Heart left ventricle (tissue), 16 donors: ENCODE measurements around the gene C14orf119. TPM values are rescaled to one million over a fixed set of nuclear protein-coding genes. Genes with fewer than 3 reads are reported as not detected.

Source experiments
- ATAC-seq, 4 donors: fragments of 200-7000 bp; cut with Tn5 transposase; one replicate each; pipeline ENCODE4 v1.9.1; 2020 to 2022; ENCODE audit warnings: moderate library complexity in 4 of 4, mild to moderate bottlenecking in 3 of 4, moderate number of reproducible peaks in 1 of 4
- DNase-seq, 5 donors: peaks; one replicate each; pipeline ENCODE4 v3.0.0-alpha.2; 2020
- H3K27ac ChIP-seq, 12 donors: fragments of 200-600 bp; sonication (generic) in 4 of 12; one replicate each; pipeline versions ENCODE4 v1.5.0 to v1.8.0; 2016 to 2022; ENCODE audit warnings: mild to moderate bottlenecking in 2 of 12
- H3K27me3 ChIP-seq, 9 donors: fragments of 200-600 bp; sonication (generic) in 2 of 9; one replicate each; pipeline versions ENCODE4 v1.5.1 to v1.8.0; 2016 to 2022; ENCODE audit warnings: mild to moderate bottlenecking in 3 of 9
- H3K36me3 ChIP-seq, 9 donors: fragments of 200-600 bp; sonication (generic) in 2 of 9; one replicate each; pipeline versions ENCODE4 v1.5.0 to v1.8.0; 2018 to 2022; ENCODE audit warnings: mild to moderate bottlenecking in 2 of 9
- H3K4me1 ChIP-seq, 12 donors: fragments of 200-600 bp; sonication (generic) in 4 of 12; one replicate each; pipeline versions ENCODE4 v1.5.0 to v1.8.0; 2016 to 2022; ENCODE audit warnings: mild to moderate bottlenecking in 3 of 12
- H3K4me3 ChIP-seq, 12 donors: fragments of 200-600 bp; sonication (generic) in 4 of 12; one replicate each; pipeline versions ENCODE4 v1.5.0 to v1.8.0; 2017 to 2022; ENCODE audit warnings: mild to moderate bottlenecking in 9 of 12, moderate library complexity in 4 of 12
- H3K9me3 ChIP-seq, 12 donors: fragments of 200-600 bp; sonication (generic) in 4 of 12; one replicate each; pipeline versions ENCODE4 v1.5.0 to v1.8.0; 2016 to 2022; ENCODE audit warnings: mild to moderate bottlenecking in 1 of 12
- POLR2A ChIP-seq, 2 donors: fragments of 450-650 bp; IDR thresholded peaks; one replicate each; pipeline ENCODE4 v1.6.1; 2017; ENCODE audit warnings: antibody characterized with exemption in 2 of 2, mild to moderate bottlenecking in 2 of 2, moderate library complexity in 2 of 2
- WGBS, 4 donors: extraction: QIAGEN DNeasy Blood & Tissue Kit in 2 of 4; methylation state at CpG; one replicate each; pipeline versions ENCODE4 v1.1.5 to v1.1.7; 2013 to 2018; 5-methylcytosine and 5-hydroxymethylcytosine counted together
- intact Hi-C, 10 donors: fragments of 100-400 bp; cut with DNase I; formaldehyde crosslinking; loops; one replicate each; pipeline versions ENCODE4 v1.11.1 to v1.14.2; 2022
- polyA plus RNA-seq, 2 donors: library from polyadenylated mRNA; stranded (reverse); fragments of 200-250 nt; gene quantifications; one replicate each; pipeline ENCODE4 v1.2.3, GENCODE V29; 2013
- total RNA-seq, 9 donors: library from RNA; depleted of rRNA in 2 of 9; stranded (reverse); fragments of >200 nt in 2 of 9; fragmentation: NEBNext Ultra II Directional in 3 of 9; extraction: Animal tissue kit (Norgen Biotek cat#: 25700) in 3 of 9; gene quantifications; one replicate each; pipeline versions ENCODE4 v1.1.0 to v1.2.4, GENCODE V29; 2016 to 2023
- TF ChIP-seq, protein P1 (sequence below), 12 donors: fragments of 200-600 bp; sonication (generic) in 4 of 12; IDR thresholded peaks; one replicate each; pipeline versions ENCODE4 v1.5.0 to v1.8.0; 2018 to 2022; ENCODE audit warnings: antibody characterized with exemption in 12 of 12, mild to moderate bottlenecking in 5 of 12
- donor health status: ischemic (EF 13 %, LVEDD 7.1; RV severe dilation, severe dysfunction).
- donor health status: healthy with polysubstance abuse.
- donor health status: DM: no; HTN: yes; CAD: no.
- donor health status: DM: no; HTN: no; CAD: no.
- donor health status: ischemic (EF 25% LVEDD 6.9; RV normal size, moderate dysfunction).
- donor health status: ischemic (EF 25% LVEDD 5.7; RV mildly dilated, moderate dysfunction).
- donor health status: healthy.
- donor health status: DM: yes; HTN: yes; CAD: no.
- donor health status: ischemic (EF 35%, LVEDD 5.7; RV mildly dilated, moderate dysfunction).
- donor health status: nonischemic (EF 11% LVEDD 7.7; RV severe dilation, severe dysfunction).
- donor health status: DM: yes; HTN: yes; CAD: no.
- donor health status: PGD.
- donor health status: ischemic (EF 29% LVEDD 5.4; RV normal size, mild dysfunction).
- donor health status: nonischemic (EF 23%, LVEDD 6.1; RV moderate dilation, normal function).

C14orf119 gene
- total and polyA plus RNA-seq, 11 donors, result 8.1 to 47.7 (median 29.6) TPM

DNA sequence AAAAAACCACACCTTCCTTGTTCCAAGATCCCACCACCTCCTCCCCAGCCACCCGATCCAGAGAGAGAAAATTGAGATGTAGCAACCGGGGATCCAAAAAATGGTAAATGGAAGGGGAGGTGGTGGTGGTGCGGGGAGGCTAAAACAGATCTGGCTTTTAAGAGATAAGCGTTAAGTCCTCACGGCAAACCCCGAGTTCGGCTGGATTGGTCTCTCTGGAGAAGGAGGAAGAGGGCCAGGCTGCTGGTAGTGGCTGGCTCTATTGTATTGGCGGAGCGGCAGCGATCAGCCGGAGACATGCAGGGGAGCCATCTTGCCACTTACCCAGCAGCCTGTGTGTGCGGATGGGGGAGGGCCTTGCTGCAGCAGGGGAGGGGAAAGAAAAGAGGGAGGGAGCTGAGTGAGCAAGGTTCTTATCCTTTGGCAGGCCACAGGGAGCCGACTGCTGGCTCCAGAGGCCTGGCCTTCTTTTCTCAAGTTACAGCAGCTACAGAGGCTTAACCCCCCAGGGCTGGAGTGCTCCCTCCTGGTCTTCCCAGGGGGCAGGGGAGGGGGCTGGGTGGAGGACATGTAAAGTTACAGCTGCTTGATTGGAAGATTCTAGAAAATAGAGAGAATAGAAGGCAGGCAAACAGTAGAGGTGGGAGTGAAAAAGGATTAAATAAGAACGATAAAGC, 23.9 kb upstream of the C14orf119 start:
- WGBS, 4 donors, result 1 to 4% (median 1%) methylated on average over 14 of the region's 14 CpGs
- intact Hi-C loops, result loop anchor here in 5 of 10 donors (5.0 kb wide), 2 partner anchors 36 to 41 kb away; no protein-coding TSS in a partner anchor
- no peaks in the 10 kb centered on the region for H3K27me3 ChIP-seq
- peaks cover 0 to 77% (median 65%) of the 10 kb centered on the region in 9 donors for H3K36me3 ChIP-seq
- peaks cover 5 to 45% (median 30%) of the 10 kb centered on the region in 12 donors for H3K4me1 ChIP-seq
- peak overlapping the region; percentile 31 to 72 (median 67) for H3K4me3 ChIP-seq
- peak; percentile 88 to 94 (median 94) for ATAC-seq
- TF ChIP-seq, protein P1, sequence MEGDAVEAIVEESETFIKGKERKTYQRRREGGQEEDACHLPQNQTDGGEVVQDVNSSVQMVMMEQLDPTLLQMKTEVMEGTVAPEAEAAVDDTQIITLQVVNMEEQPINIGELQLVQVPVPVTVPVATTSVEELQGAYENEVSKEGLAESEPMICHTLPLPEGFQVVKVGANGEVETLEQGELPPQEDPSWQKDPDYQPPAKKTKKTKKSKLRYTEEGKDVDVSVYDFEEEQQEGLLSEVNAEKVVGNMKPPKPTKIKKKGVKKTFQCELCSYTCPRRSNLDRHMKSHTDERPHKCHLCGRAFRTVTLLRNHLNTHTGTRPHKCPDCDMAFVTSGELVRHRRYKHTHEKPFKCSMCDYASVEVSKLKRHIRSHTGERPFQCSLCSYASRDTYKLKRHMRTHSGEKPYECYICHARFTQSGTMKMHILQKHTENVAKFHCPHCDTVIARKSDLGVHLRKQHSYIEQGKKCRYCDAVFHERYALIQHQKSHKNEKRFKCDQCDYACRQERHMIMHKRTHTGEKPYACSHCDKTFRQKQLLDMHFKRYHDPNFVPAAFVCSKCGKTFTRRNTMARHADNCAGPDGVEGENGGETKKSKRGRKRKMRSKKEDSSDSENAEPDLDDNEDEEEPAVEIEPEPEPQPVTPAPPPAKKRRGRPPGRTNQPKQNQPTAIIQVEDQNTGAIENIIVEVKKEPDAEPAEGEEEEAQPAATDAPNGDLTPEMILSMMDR (IDR thresholded peaks at IDR 0.05), result no peak
- TF ChIP-seq POLR2A (IDR thresholded peaks at IDR 0.05), result peak in 1 of 2 donors; percentile 45
- H3K9me3 ChIP-seq, result no peaks in the 10 kb centered on the region
- peak; percentile 86 to 91 (median 89) for DNase-seq
- peak overlapping the region; percentile 49 to 90 (median 84) for H3K27ac ChIP-seq

DNA sequence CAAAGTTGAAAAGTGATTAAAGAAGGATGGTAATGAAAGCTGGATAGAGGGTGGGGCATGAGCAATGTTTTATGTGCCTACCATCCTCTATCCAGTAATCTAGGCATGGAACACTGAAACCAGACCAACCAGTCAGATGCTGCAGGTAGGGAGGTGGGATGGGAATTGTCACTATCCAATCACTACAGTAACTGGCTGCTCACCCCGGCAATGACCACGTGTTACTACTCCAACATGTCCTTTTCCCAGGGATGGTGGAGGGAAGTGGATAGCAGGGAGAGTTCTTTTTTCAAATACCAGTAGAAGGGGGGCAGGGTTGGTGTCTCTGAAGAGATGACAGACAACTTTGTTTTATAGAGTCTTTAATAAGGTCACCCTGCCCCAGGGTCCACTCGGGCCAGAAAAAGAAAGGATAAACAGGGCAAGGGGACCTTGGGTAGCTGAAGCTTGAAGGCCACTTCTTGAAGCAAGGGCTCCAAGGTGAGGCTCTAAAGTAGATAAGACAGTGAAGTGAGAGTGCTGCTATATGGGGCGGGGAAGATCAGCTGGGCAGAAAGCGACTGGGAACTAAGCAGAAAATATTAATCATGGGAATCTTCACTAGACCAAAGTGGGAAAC, 23.3 kb upstream of the C14orf119 start:
- H3K27ac ChIP-seq, result peak overlapping the region; percentile 49 to 90 (median 84)
- DNase-seq (no peak), ATAC-seq (peak in 3 of 4 donors; percentile 7 to 27 (median 12))
- TF ChIP-seq, protein P1 (IDR thresholded peaks at IDR 0.05), result no peak
- TF ChIP-seq POLR2A (IDR thresholded peaks at IDR 0.05), result no peak
- H3K4me3 ChIP-seq, result peak overlapping the region; percentile 31 to 72 (median 67)
- H3K9me3 ChIP-seq, result no peaks in the 10 kb centered on the region
- H3K36me3 ChIP-seq, result peaks cover 0 to 77% (median 65%) of the 10 kb centered on the region in 9 donors
- H3K27me3 ChIP-seq, result no peaks in the 10 kb centered on the region
- 38 to 42% (median 39%) methylated on average over 5 of the region's 5 CpGs for WGBS, 4 donors
- H3K4me1 ChIP-seq, result peaks cover 5 to 49% (median 31%) of the 10 kb centered on the region in 12 donors
- intact Hi-C loops, result loop anchor here in 5 of 10 donors (5.0 kb wide), 2 partner anchors 35 to 40 kb away; no protein-coding TSS in a partner anchor

DNA sequence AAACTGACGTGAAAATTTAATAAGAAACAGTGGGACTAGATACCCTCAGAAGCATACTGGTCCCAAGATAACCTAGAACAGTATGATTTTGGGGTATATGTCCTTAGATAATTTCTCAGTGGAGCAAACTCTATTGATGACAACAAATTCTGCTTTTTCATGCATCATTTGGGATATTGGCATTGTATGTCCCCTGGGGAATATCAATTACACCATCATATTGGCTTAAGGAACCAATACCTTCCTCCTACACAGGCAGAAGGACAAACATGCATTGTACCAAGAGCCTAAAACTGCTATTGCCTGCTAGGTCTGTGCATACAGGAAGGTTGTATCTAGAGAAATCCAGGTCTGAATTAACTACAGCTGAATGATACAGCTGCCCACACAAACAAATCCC, 20.4 kb upstream of the C14orf119 start:
- Histone ChIP-seq H3K27me3 (no peaks in the 10 kb centered on the region), H3K4me1 (peaks cover 5 to 55% (median 29%) of the 10 kb centered on the region in 12 donors), H3K27ac (no peak overlapping the region), H3K4me3 (no peak overlapping the region), H3K9me3 (no peaks in the 10 kb centered on the region), H3K36me3 (peaks cover 0 to 78% (median 77%) of the 10 kb centered on the region in 9 donors)
- no peak for ATAC-seq
- intact Hi-C loops, result loop anchor here in 5 of 10 donors (5.0 kb wide), 2 partner anchors 32 to 37 kb away; no protein-coding TSS in a partner anchor
- TF ChIP-seq, protein P1 (IDR thresholded peaks at IDR 0.05), result no peak
- no peak for TF ChIP-seq POLR2A (IDR thresholded peaks at IDR 0.05)
- no peak for DNase-seq
- WGBS, 4 donors, result 88 to 95% (median 94%) methylated on average over 1 of the region's 1 CpG

DNA sequence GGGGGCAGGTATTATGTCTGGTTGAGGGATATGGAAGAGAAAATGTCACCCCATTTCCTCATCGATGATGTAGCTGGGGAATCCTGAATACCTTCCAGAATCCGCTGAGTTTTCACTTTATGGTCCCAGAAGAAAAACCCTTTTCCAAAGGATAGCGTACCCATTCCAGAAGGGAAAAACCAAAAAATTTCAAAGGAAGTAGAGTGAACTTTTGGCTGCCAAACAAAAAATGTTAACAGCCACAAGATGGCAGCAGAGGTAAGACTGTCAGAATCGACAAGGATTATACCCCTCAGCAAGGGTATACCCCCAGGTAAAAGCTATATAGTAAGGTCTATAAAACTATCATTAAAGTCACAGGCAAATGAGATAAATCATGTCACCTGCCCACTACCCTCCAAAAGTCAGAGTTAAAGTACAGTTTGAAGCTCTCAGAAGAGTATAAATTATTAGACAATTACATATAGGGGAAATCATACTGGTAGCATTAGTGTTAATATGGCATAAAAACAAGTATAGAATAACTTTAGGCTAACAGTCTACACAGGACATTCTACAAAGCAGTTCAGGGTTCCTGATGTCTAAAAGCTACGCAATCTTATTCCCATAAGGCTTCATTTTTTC, 18.4 kb upstream of the C14orf119 start:
- no peaks in the 10 kb centered on the region for H3K27me3 ChIP-seq
- H3K27ac ChIP-seq, result peak overlapping the region in 1 of 12 donors; percentile 23
- peaks cover 0 to 98% (median 97%) of the 10 kb centered on the region in 9 donors for H3K36me3 ChIP-seq
- intact Hi-C loops, result no loop called here
- 60 to 67% (median 65%) methylated on average over 5 of the region's 5 CpGs for WGBS, 4 donors
- H3K9me3 ChIP-seq, result no peaks in the 10 kb centered on the region
- H3K4me3 ChIP-seq, result no peak overlapping the region
- H3K4me1 ChIP-seq, result peaks cover 2 to 40% (median 17%) of the 10 kb centered on the region in 12 donors
- ATAC-seq (no peak), DNase-seq (no peak)
- no peak for TF ChIP-seq POLR2A (IDR thresholded peaks at IDR 0.05)
- TF ChIP-seq, protein P1 (IDR thresholded peaks at IDR 0.05), result peak; percentile 41 to 73 (median 58)
